C4-2B (cell line): ENCODE results near the gene LTF.

Experiments used
- CTCF ChIP-seq: fragments of 450-650 bp; conservative IDR thresholded peaks from 2 replicates; pipeline ENCODE4 v1.5.1; 2017; ENCODE audit warnings: mild to moderate bottlenecking
- ZFX ChIP-seq: fragments of 450-650 bp; IDR thresholded peaks from 2 replicates; pipeline ENCODE4 v1.6.1; 2017

- TF ChIP-seq CTCF (no peak), ZFX (no peak)
Measured at GRCh38 chr3:46407970-46408369, 56.7 kb downstream of the LTF start.
